H9 (cell line): ENCODE results near the gene EPHA4. TPM values are rescaled to one million over a fixed set of nuclear protein-coding genes. Genes with fewer than 3 reads are reported as not detected.

Source experiments
- DNase-seq: peaks from one replicate; pipeline ENCODE4 v3.0.0-alpha.2; 2017
- H2AFZ ChIP-seq: one replicate; pipeline ENCODE4 v1.6.1; 2013; ENCODE audit warnings: mild to moderate bottlenecking, low read length, control low read depth, moderate library complexity
- H2AK5ac ChIP-seq: 2 replicates; pipeline ENCODE4 v1.6.1; 2013; ENCODE audit warnings: low read length, control low read depth, mixed read lengths; ENCODE audit not compliant: insufficient read length
- H2BK120ac ChIP-seq: one replicate; pipeline ENCODE4 v1.6.1; 2013; ENCODE audit warnings: low read depth, mild to moderate bottlenecking, low read length, control low read depth, inconsistent platforms; ENCODE audit not compliant: poor library complexity, severe bottlenecking
- H2BK12ac ChIP-seq: 2 replicates; pipeline ENCODE4 v1.6.1; 2013; ENCODE audit warnings: low read length, control low read depth, mixed read lengths, low read depth; ENCODE audit not compliant: insufficient read length
- H2BK15ac ChIP-seq: 2 replicates; pipeline ENCODE4 v1.6.1; 2013; ENCODE audit warnings: low read depth, low read length, control low read depth
- H2BK20ac ChIP-seq: one replicate; pipeline ENCODE4 v1.6.1; 2013; ENCODE audit warnings: low read depth, mild to moderate bottlenecking, low read length, control low read depth, inconsistent platforms; ENCODE audit not compliant: poor library complexity, severe bottlenecking
- H2BK5ac ChIP-seq: 2 replicates; pipeline ENCODE4 v1.6.1; 2013; ENCODE audit warnings: low read length, control low read depth, mixed read lengths; ENCODE audit not compliant: insufficient read length
- H3K14ac ChIP-seq: 2 replicates; pipeline ENCODE4 v1.6.1; 2013; ENCODE audit warnings: low read length, control low read depth; ENCODE audit not compliant: insufficient read depth
- H3K18ac ChIP-seq: 2 replicates; pipeline ENCODE4 v1.6.1; 2013; ENCODE audit warnings: low read depth, mild to moderate bottlenecking, mixed read lengths, low read length, control low read depth; ENCODE audit not compliant: insufficient read length
- H3K23ac ChIP-seq: 2 replicates; pipeline ENCODE4 v1.6.1; 2013; ENCODE audit warnings: low read length, control low read depth, mixed read lengths, low read depth; ENCODE audit not compliant: insufficient read length
- H3K23me2 ChIP-seq: 2 replicates; pipeline ENCODE4 v1.6.1; 2013; ENCODE audit warnings: low read depth, mild to moderate bottlenecking, mixed read lengths, low read length, control low read depth; ENCODE audit not compliant: insufficient read length, poor library complexity, severe bottlenecking
- H3K27ac ChIP-seq: 2 replicates; pipeline ENCODE4 v1.5.1; 2013; ENCODE audit warnings: low read length, control low read depth, mixed read lengths, low read depth; ENCODE audit not compliant: insufficient read length
- H3K27me3 ChIP-seq: 2 replicates; pipeline ENCODE4 v1.6.1; 2013; ENCODE audit warnings: low read length, control low read depth, inconsistent platforms; ENCODE audit not compliant: insufficient read depth
- H3K4ac ChIP-seq: 2 replicates; pipeline ENCODE4 v1.6.1; 2013; ENCODE audit warnings: low read depth, mild to moderate bottlenecking, control low read depth, inconsistent platforms, low read length, moderate library complexity
- H3K4me1 ChIP-seq: 2 replicates; pipeline ENCODE4 v1.6.1; 2013; ENCODE audit warnings: low read length, control low read depth, inconsistent platforms; ENCODE audit not compliant: insufficient read depth
- H3K4me2 ChIP-seq: 2 replicates; pipeline ENCODE4 v1.6.1; 2013; ENCODE audit warnings: low read length, control low read depth, mixed read lengths; ENCODE audit not compliant: insufficient read length, insufficient read depth
- H3K56ac ChIP-seq: 2 replicates; pipeline ENCODE4 v1.6.1; 2013; ENCODE audit warnings: low read depth, mild to moderate bottlenecking, mixed read lengths, low read length, control low read depth; ENCODE audit not compliant: insufficient read length
- H3K79me1 ChIP-seq: 2 replicates; pipeline ENCODE4 v1.6.1; 2013; ENCODE audit warnings: low read depth, mild to moderate bottlenecking, moderate library complexity, low read length, control low read depth, inconsistent platforms; ENCODE audit not compliant: insufficient read depth, poor library complexity, severe bottlenecking
- H3K79me2 ChIP-seq: 2 replicates; pipeline ENCODE4 v1.6.1; 2013; ENCODE audit warnings: low read length, control low read depth, inconsistent platforms; ENCODE audit not compliant: insufficient read depth
- H3K9ac ChIP-seq: 2 replicates; pipeline ENCODE4 v1.6.1; 2013; ENCODE audit warnings: low read length, control low read depth, mixed read lengths; ENCODE audit not compliant: insufficient read length; ENCODE audit errors: extremely low read depth
- H3K9me3 ChIP-seq: one replicate; pipeline ENCODE4 v1.6.1; 2013; ENCODE audit warnings: low read depth, low read length, inconsistent platforms; ENCODE audit not compliant: control insufficient read depth
- H3T11ph ChIP-seq: one replicate; pipeline ENCODE4 v1.6.1; 2013; ENCODE audit warnings: mild to moderate bottlenecking, low read length, control low read depth, inconsistent platforms
- H4K20me1 ChIP-seq: one replicate; pipeline ENCODE4 v1.6.1; 2013; ENCODE audit not compliant: control insufficient read depth, insufficient read length, insufficient read depth
- H4K5ac ChIP-seq: 2 replicates; pipeline ENCODE4 v1.6.1; 2013; ENCODE audit warnings: low read depth, mild to moderate bottlenecking, mixed read lengths, low read length, control low read depth; ENCODE audit not compliant: insufficient read length
- H4K8ac ChIP-seq: replicated peaks from 2 replicates; pipeline ENCODE4 v1.6.1; 2013; ENCODE audit warnings: low read length, control low read depth, mixed read lengths, low read depth; ENCODE audit not compliant: insufficient read length
- H4K91ac ChIP-seq: 2 replicates; pipeline ENCODE4 v1.6.1; 2013; ENCODE audit warnings: low read depth, mild to moderate bottlenecking, moderate library complexity, mixed read lengths, low read length, control low read depth; ENCODE audit not compliant: insufficient read length
- H3K27ac Mint-ChIP-seq, 3 experiments: 2 replicates in 2 of 3; 3 replicates in 1 of 3; pipeline ENCODE4 v1.8.0; 2020 to 2021; ENCODE audit warnings: mixed read lengths in 3 of 3, mild to moderate bottlenecking in 1 of 3, moderate library complexity in 1 of 3
- H3K27me3 Mint-ChIP-seq: 2 replicates; pipeline ENCODE4 v1.8.0; 2021; ENCODE audit warnings: low read depth, mild to moderate bottlenecking, moderate library complexity, mixed read lengths
- H3K36me3 Mint-ChIP-seq, 3 experiments: 2 replicates in 2 of 3; 3 replicates in 1 of 3; pipeline ENCODE4 v1.8.0; 2020 to 2021; ENCODE audit warnings: low read depth in 3 of 3, mixed read lengths in 3 of 3; ENCODE audit not compliant: insufficient read depth in 1 of 3
- H3K4me1 Mint-ChIP-seq, 2 experiments: 2 replicates each; pipeline ENCODE4 v1.8.0; 2020; ENCODE audit warnings: mixed read lengths in 2 of 2
- H3K4me3 Mint-ChIP-seq, 2 experiments: 2 replicates in 1 of 2; 3 replicates in 1 of 2; pipeline ENCODE4 v1.8.0; 2020 to 2021; ENCODE audit warnings: mild to moderate bottlenecking in 2 of 2, mixed read lengths in 2 of 2, moderate library complexity in 1 of 2
- H3K9me3 Mint-ChIP-seq, 2 experiments: 2 replicates in 1 of 2; 3 replicates in 1 of 2; pipeline ENCODE4 v1.8.0; 2020; ENCODE audit warnings: mild to moderate bottlenecking in 2 of 2, mixed read lengths in 2 of 2, moderate library complexity in 1 of 2
- CTCF ChIP-seq: fragments of 200-600 bp; sonication (generic); conservative IDR thresholded peaks from 3 replicates; pipeline ENCODE4 v1.8.0; 2021; ENCODE audit warnings: antibody characterized with exemption, mild to moderate bottlenecking
- WGBS: extraction: QIAGEN DNeasy Blood & Tissue Kit; methylation state at CpG from one replicate; pipeline ENCODE4 v1.1.7; 2013; ENCODE audit warnings: missing lambda C conversion rate, low lambda C conversion rate, mixed read lengths; ENCODE audit not compliant: insufficient read length; ENCODE audit errors: extremely low coverage; 5-methylcytosine and 5-hydroxymethylcytosine counted together
- total RNA-seq: library from RNA; stranded (reverse); gene quantifications from 2 replicates; pipeline ENCODE4 v1.2.1, GENCODE V29; 2021

Gene EPHA4
- total RNA-seq, 1 experiment from 2014 or later = 25.1 TPM

- H3K4ac ChIP-seq = no peak overlapping the region
- no peak overlapping the region for H2BK5ac ChIP-seq
- H3K9me3 ChIP-seq = no peaks in the 10 kb centered on the region
- no peak overlapping the region for H2BK15ac ChIP-seq
- no peak overlapping the region for H4K8ac ChIP-seq
- no peak for DNase-seq
- H4K91ac ChIP-seq = no peak overlapping the region
- no peaks in the 10 kb centered on the region for H3K4me1 ChIP-seq
- Mint-ChIP-seq H3K9me3 (no peaks in the 10 kb centered on the region), H3K36me3 (peaks cover 8 to 57% (median 23%) of the 10 kb centered on the region in 3 experiments), H3K4me1 (peaks cover 13 to 18% of the 10 kb centered on the region in 2 experiments), H3K27ac (no peak overlapping the region), H3K27me3 (no peaks in the 10 kb centered on the region), H3K4me3 (no peak overlapping the region)
- no peak overlapping the region for H2BK20ac ChIP-seq
- H3K79me2 ChIP-seq = no peaks in the 10 kb centered on the region
- no peak overlapping the region for H3K4me2 ChIP-seq
- no peaks in the 10 kb centered on the region for H3K27me3 ChIP-seq
- no peak overlapping the region for H3T11ph ChIP-seq
- no peak overlapping the region for H3K14ac ChIP-seq
- H3K23ac ChIP-seq = no peak overlapping the region
- H4K5ac ChIP-seq = no peak overlapping the region
- H2BK120ac ChIP-seq = no peak overlapping the region
- H3K18ac ChIP-seq = no peak overlapping the region
- H4K20me1 ChIP-seq = no peaks in the 10 kb centered on the region
- no CpG with 5 or more reads among the region's 7 CpGs for WGBS
- no peak overlapping the region for H3K9ac ChIP-seq
- H3K23me2 ChIP-seq = no peaks in the 10 kb centered on the region
- H2BK12ac ChIP-seq = no peak overlapping the region
- no peak overlapping the region for H2AFZ ChIP-seq
- H3K56ac ChIP-seq = no peak overlapping the region
- no peaks in the 10 kb centered on the region for H3K79me1 ChIP-seq
- no peak overlapping the region for H3K27ac ChIP-seq
- H2AK5ac ChIP-seq = no peak overlapping the region
- TF ChIP-seq CTCF = no peak
Observed at GRCh38 chr2:221429741-221430491, 142.2 kb downstream of the EPHA4 start.
